Mucosa of rectum (tissue), 2 donors: ENCODE results near the gene RTBDN.
"Not testable (repeated sequence)": the region's sequence is repeated elsewhere in the genome, so short reads cannot be mapped to it uniquely, and the experiment has no call there.

ENCODE experiments used
- H3K27ac ChIP-seq, 2 donors: one replicate each; pipeline ENCODE4 v1.7.0; 2013; ENCODE audit warnings: inconsistent platforms in 2 of 2, low read depth in 2 of 2, low read length in 2 of 2
- H3K27me3 ChIP-seq, 2 donors: one replicate each; pipeline ENCODE4 v1.7.0; 2013; ENCODE audit warnings: low read length in 2 of 2; ENCODE audit not compliant: control insufficient read depth in 2 of 2, insufficient read depth in 2 of 2
- H3K36me3 ChIP-seq, 2 donors: one replicate each; pipeline ENCODE4 v1.7.0; 2013; ENCODE audit warnings: low read length in 2 of 2; ENCODE audit not compliant: control insufficient read depth in 2 of 2, insufficient read depth in 2 of 2
- H3K4me1 ChIP-seq, 2 donors: one replicate each; pipeline ENCODE4 v1.7.0; 2013; ENCODE audit warnings: low read length in 2 of 2, mild to moderate bottlenecking in 1 of 2; ENCODE audit not compliant: control insufficient read depth in 2 of 2, insufficient read depth in 2 of 2
- H3K4me3 ChIP-seq, 2 donors: one replicate each; pipeline ENCODE4 v1.7.0; 2013; ENCODE audit warnings: low read length in 2 of 2
- H3K9ac ChIP-seq, 2 donors: one replicate each; pipeline ENCODE4 v1.7.0; 2013; ENCODE audit warnings: low read length in 2 of 2, low read depth in 1 of 2, mild to moderate bottlenecking in 1 of 2
- H3K9me3 ChIP-seq, 2 donors: one replicate each; pipeline ENCODE4 v1.7.0; 2013; ENCODE audit warnings: low read length in 2 of 2; ENCODE audit not compliant: control insufficient read depth in 2 of 2
- donor health status: healthy.
- donor health status: Normal muscosa, but diverticular disease.

RTBDN gene

DNA sequence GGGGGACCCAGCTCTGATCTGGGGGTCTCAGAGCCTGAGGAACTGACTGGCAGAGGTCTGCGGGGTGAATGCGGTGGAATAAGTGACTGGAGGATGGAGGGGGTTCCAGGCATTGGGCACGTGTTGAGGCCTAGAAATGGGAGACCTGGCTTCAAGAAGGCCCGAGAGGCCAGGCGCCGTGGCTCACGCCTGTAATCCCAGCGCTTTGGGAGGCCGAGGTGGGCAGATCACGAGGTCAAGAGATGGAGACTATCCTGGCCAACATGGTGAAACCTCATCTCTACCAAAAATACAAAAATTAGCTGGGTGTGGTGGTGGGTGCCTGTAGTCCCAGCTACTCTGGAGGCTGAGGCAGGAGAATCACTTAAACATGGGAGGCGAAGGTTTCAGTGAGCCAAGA, 16.6 kb downstream of the RTBDN start:
- H3K36me3 ChIP-seq, H3K27me3 ChIP-seq, H3K4me1 ChIP-seq, H3K4me3 ChIP-seq, H3K9ac ChIP-seq, H3K9me3 ChIP-seq, H3K27ac ChIP-seq: not testable (repeated sequence)

DNA sequence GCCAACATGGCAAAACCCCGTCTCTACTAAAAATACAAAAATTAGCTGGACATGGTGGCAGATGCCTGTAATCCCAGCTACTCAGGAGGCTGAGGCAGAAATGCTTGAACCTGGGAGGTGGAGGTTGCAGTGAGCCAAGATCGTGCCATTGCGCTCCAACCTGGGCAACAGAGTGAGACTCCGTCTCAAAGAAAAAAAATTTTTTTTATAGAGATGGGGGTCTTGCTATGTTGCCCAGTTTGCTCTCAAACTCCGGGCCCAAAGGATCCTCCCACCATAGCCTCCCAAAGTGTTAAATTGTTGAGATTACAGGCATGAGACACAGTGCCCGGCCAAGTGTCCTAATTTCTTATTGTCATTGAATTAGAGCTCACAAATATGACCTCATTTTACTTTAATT, 17.2 kb downstream of the RTBDN start:
- H3K4me1 ChIP-seq, H3K27me3 ChIP-seq, H3K9me3 ChIP-seq, H3K27ac ChIP-seq, H3K36me3 ChIP-seq, H3K9ac ChIP-seq, H3K4me3 ChIP-seq: not testable (repeated sequence)

DNA sequence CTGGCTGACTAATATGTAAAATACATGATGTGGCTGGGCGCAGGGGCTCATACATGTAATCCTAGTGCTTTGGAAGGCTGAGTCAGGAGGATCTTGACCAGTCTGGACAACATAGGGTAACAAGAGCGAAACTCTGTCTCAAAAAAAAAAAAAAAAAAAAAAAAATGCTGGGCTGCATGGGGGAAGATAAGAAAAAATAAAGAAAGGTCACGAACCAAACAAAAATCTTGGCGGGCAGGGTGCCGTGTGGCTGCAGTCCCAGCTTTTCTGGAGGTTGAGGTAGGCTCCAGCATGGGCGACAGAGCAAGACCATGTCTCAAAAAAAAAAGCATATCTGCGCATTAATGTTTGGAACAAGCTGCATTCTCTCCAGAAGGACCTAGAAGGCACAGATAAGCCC, 19.3 kb downstream of the RTBDN start:
- H3K27me3 ChIP-seq: no peaks in the 10 kb centered on the region
- no peaks in the 10 kb centered on the region for H3K36me3 ChIP-seq
- H3K9ac ChIP-seq: no peak overlapping the region
- no peak overlapping the region for H3K4me3 ChIP-seq
- no peaks in the 10 kb centered on the region for H3K9me3 ChIP-seq
- H3K27ac ChIP-seq: no peak overlapping the region
- no peaks in the 10 kb centered on the region for H3K4me1 ChIP-seq

- no peaks in the 10 kb centered on the region for H3K36me3 ChIP-seq
- peaks cover 19% of the 10 kb centered on the region in 2 donors for H3K4me1 ChIP-seq
- H3K9me3 ChIP-seq: no peaks in the 10 kb centered on the region
- H3K4me3 ChIP-seq: peak within 1 kb of the TSS; percentile 75
- H3K9ac ChIP-seq: peak within 1 kb of the TSS; percentile 55 to 69
- peak within 1 kb of the TSS; percentile 38 to 58 for H3K27ac ChIP-seq
- no peaks in the 10 kb centered on the region for H3K27me3 ChIP-seq
Observed at GRCh38 chr19:12806242-12807081, 27.9 kb downstream of the RTBDN start, which contains the start of gene RNASEH2A. Gene RNASEH2A (plus strand): TSS chr19:12806584. CDS start chr19:12806674, 90 bp downstream.

GRCh38 chr19:12804051-12804450, 30.3 kb downstream of the RTBDN start:
- peaks cover 22 to 27% of the 10 kb centered on the region in 2 donors for H3K4me1 ChIP-seq
- no peak overlapping the region for H3K9ac ChIP-seq
- H3K27ac ChIP-seq: no peak overlapping the region
- H3K36me3 ChIP-seq: peaks cover 0 to 12% of the 10 kb centered on the region in 2 donors
- no peaks in the 10 kb centered on the region for H3K9me3 ChIP-seq
- no peak overlapping the region for H3K4me3 ChIP-seq
- no peaks in the 10 kb centered on the region for H3K27me3 ChIP-seq

GRCh38 chr19:12802267-12803106, 31.9 kb downstream of the RTBDN start:
- Histone ChIP-seq H3K4me3 (peak overlapping the region; percentile 83 to 95), H3K4me1 (peaks cover 22 to 27% of the 10 kb centered on the region in 2 donors), H3K9ac (peak overlapping the region; percentile 60 to 83), H3K27ac (peak overlapping the region; percentile 51 to 52), H3K27me3 (no peaks in the 10 kb centered on the region), H3K36me3 (peaks cover 0 to 12% of the 10 kb centered on the region in 2 donors), H3K9me3 (no peaks in the 10 kb centered on the region)

- H3K9me3 ChIP-seq: no peaks in the 10 kb centered on the region
- H3K27ac ChIP-seq: peak within 1 kb of the TSS; percentile 51 to 77
- H3K27me3 ChIP-seq: no peaks in the 10 kb centered on the region
- peaks cover 15 to 22% of the 10 kb centered on the region in 2 donors for H3K4me1 ChIP-seq
- peak within 1 kb of the TSS; percentile 83 to 95 for H3K4me3 ChIP-seq
- H3K9ac ChIP-seq: peak within 1 kb of the TSS; percentile 83 to 99
- H3K36me3 ChIP-seq: peaks cover 4 to 12% of the 10 kb centered on the region in 2 donors
Observed at GRCh38 chr19:12801466-12802266, 32.7 kb downstream of the RTBDN start, which contains the start of the genes PRDX2 and THSD8. Gene PRDX2 (minus strand): TSS chr19:12801800. CDS start chr19:12801261, 539 bp downstream. Gene THSD8 (plus strand): TSS chr19:12802069. CDS start chr19:12802072, 3 bp downstream.

DNA sequence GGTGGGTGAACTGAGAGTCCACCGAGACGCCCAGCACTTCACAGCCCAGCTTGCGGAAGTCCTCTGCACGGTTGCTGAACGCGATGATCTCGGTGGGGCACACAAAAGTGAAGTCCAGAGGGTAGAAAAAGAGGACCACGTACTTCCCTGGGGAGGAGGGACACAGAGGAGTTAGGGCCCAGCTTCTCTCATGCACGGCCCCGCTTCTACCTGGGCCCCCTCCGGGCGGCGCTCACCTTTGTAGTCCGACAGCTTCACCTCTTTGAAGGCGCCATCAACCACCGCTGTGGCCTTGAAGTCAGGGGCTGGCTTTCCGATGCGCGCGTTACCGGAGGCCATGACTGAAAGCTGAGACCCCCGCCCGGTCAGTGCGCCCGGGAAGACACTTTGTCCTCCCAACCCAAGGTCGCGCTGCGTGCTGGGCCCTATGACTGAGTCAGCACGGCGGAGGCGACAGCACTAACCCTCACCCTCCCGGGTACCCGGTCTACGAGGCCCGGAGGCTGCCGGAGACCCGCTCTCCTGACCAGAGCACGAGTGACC, 33.4 kb downstream of the RTBDN start:
- peak overlapping the region; percentile 83 to 95 for H3K4me3 ChIP-seq
- peaks cover 4 to 12% of the 10 kb centered on the region in 2 donors for H3K36me3 ChIP-seq
- H3K4me1 ChIP-seq: peaks cover 18 to 24% of the 10 kb centered on the region in 2 donors
- no peaks in the 10 kb centered on the region for H3K27me3 ChIP-seq
- peak overlapping the region; percentile 30 to 77 for H3K27ac ChIP-seq
- H3K9ac ChIP-seq: peak overlapping the region; percentile 83 to 99
- H3K9me3 ChIP-seq: no peaks in the 10 kb centered on the region

GRCh38 chr19:12800466-12800770, 34.0 kb downstream of the RTBDN start:
- H3K4me1 ChIP-seq: peaks cover 21 to 27% of the 10 kb centered on the region in 2 donors
- no peak overlapping the region for H3K27ac ChIP-seq
- peaks cover 4 to 12% of the 10 kb centered on the region in 2 donors for H3K36me3 ChIP-seq
- H3K4me3 ChIP-seq: peak overlapping the region; percentile 83 to 95
- no peaks in the 10 kb centered on the region for H3K9me3 ChIP-seq
- peak overlapping the region; percentile 32 to 83 for H3K9ac ChIP-seq
- no peaks in the 10 kb centered on the region for H3K27me3 ChIP-seq
